ENCODE results near the gene IFI30. TPM values are rescaled to one million over a fixed set of nuclear protein-coding genes. Genes with fewer than 3 reads are reported as not detected.

The IFI30 gene
- total RNA-seq, 1 donor from 2014 or later = 255 TPM

DNA sequence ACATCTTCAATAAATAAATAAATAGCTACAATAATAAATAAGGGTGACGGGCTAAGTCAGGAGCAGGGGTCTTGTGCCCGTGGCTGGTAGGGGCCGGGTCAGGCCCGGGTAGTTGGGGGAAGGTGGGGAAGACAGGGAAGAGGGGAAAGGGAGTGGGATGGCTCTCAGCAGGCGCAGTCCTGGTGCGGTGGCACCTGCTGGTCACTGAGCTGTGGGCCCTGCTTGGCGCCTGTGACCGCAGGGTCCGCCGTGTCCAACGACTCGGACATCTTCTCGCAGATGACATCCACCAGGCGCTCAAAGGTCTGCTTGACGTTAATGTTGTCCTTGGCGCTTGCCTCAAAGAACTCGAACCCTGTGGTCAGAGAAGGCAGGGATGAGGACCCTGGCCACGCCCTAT is 23.7 kb downstream of the IFI30 start:
- intact Hi-C loops (cut with micrococcal nuclease) = no loop called here
- Mint-ChIP-seq H3K27me3 (no peaks in the 10 kb centered on the region), H3K9me3 (no peaks in the 10 kb centered on the region), H3K4me3 (no peak overlapping the region), H3K27ac (no peak overlapping the region), H3K36me3 (ENCODE audit: low read depth) (peaks cover 39% of the 10 kb centered on the region), H3K4me1 (peaks cover 28% of the 10 kb centered on the region)
- ChIA-PET CTCF (no interaction called here), POLR2A (no interaction called here)
- DNase-seq (no peak), ATAC-seq (ENCODE audit: low read depth) (no peak)
- TF ChIP-seq, protein P1, sequence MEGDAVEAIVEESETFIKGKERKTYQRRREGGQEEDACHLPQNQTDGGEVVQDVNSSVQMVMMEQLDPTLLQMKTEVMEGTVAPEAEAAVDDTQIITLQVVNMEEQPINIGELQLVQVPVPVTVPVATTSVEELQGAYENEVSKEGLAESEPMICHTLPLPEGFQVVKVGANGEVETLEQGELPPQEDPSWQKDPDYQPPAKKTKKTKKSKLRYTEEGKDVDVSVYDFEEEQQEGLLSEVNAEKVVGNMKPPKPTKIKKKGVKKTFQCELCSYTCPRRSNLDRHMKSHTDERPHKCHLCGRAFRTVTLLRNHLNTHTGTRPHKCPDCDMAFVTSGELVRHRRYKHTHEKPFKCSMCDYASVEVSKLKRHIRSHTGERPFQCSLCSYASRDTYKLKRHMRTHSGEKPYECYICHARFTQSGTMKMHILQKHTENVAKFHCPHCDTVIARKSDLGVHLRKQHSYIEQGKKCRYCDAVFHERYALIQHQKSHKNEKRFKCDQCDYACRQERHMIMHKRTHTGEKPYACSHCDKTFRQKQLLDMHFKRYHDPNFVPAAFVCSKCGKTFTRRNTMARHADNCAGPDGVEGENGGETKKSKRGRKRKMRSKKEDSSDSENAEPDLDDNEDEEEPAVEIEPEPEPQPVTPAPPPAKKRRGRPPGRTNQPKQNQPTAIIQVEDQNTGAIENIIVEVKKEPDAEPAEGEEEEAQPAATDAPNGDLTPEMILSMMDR (IDR thresholded peaks at IDR 0.05) = no peak

DNA sequence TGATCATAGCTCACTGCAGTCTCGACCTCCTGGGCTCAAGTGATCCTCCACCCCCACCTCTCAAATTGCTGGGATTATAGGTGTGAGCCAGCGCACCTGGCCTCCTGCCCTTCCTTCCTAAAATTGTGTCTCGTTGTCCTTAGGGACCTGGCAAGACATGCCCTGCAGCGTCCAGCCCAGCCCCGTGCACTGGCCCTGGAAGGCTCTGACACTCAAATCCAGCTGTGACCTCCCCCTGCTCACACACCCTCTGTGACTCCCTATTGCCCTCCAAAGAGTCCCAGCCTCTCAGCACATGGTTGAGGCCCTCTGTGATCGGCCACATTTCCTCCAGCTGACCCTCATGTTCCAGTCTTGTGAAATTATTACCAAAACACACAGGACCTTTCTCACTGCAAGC is 24.3 kb downstream of the IFI30 start:
- POLR2A ChIA-PET = interaction anchor here (1.0 kb wide), 1 partner anchor 27 kb away, joined by 5 read pairs; no protein-coding TSS in a partner anchor

GRCh38 chr19:18198374-18198773 is 24.8 kb downstream of the IFI30 start:
- intact Hi-C loops (cut with micrococcal nuclease) = no loop called here
- Mint-ChIP-seq H3K9me3 (no peaks in the 10 kb centered on the region), H3K36me3 (ENCODE audit: low read depth) (peaks cover 34% of the 10 kb centered on the region), H3K27ac (peak overlapping the region; percentile 24), H3K4me3 (no peak overlapping the region), H3K27me3 (no peaks in the 10 kb centered on the region), H3K4me1 (peaks cover 31% of the 10 kb centered on the region)
- no peak for ATAC-seq (ENCODE audit: low read depth)
- no peak for DNase-seq
- ChIA-PET POLR2A (interaction anchor here (0.6 to 1.0 kb wide), 2 partner anchors 17 to 28 kb away, joined by 5 read pairs; no protein-coding TSS in a partner anchor), CTCF (interaction anchor here (1.2 kb wide), 1 partner anchor 81 kb away, joined by 3 read pairs; no protein-coding TSS in a partner anchor)
- TF ChIP-seq, protein P1 (IDR thresholded peaks at IDR 0.05) = no peak

More for the DNA sequence above, 24.3 kb downstream of the IFI30 start:
- Mint-ChIP-seq H3K9me3 (no peaks in the 10 kb centered on the region), H3K4me1 (peaks cover 29% of the 10 kb centered on the region), H3K27ac (peak overlapping the region; percentile 24), H3K4me3 (no peak overlapping the region), H3K27me3 (no peaks in the 10 kb centered on the region), H3K36me3 (ENCODE audit: low read depth) (peaks cover 37% of the 10 kb centered on the region)
- DNase-seq (no peak), ATAC-seq (ENCODE audit: low read depth) (no peak)
- CTCF ChIA-PET = no interaction called here
- intact Hi-C loops (cut with micrococcal nuclease) = no loop called here
- TF ChIP-seq, protein P1 (IDR thresholded peaks at IDR 0.05) = no peak

DNA sequence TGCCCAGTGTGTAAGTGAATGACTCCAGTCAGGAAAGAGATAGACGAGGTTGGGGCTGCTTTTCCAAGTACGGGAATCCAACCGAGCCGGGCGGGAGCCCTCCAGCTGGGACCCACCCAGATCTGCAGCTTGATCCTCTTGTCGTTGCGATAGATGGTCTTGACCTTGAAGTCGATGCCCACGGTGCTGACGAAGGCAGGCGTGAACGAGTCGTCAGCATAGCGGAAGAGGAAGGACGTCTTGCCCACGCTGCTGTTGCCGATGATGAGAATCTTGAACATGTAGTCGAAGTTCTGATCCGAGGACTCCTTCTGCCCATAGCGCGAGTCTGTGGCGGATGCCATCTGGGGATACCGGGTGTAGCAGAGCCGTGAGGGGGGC is 28.8 kb downstream of the IFI30 start:
- POLR2A ChIA-PET = interaction anchor here (0.5 to 6.0 kb wide), 6 partner anchors 9 to 136 kb away, joined by 3 to 112 read pairs (median 7); partner anchors contain the start of genes JUND and MPV17L2
- no peaks in the 10 kb centered on the region for H3K27me3 Mint-ChIP-seq
- H3K4me3 Mint-ChIP-seq = peak overlapping the region; percentile 36
- TF ChIP-seq, protein P1 (IDR thresholded peaks at IDR 0.05) = no peak
- peaks cover 29% of the 10 kb centered on the region for H3K4me1 Mint-ChIP-seq
- peaks cover 23% of the 10 kb centered on the region for H3K36me3 Mint-ChIP-seq (ENCODE audit: low read depth)
- intact Hi-C loops (cut with micrococcal nuclease) = no loop called here
- no peak for DNase-seq
- no peak overlapping the region for H3K27ac Mint-ChIP-seq
- ATAC-seq (ENCODE audit: low read depth) = no peak
- H3K9me3 Mint-ChIP-seq = no peaks in the 10 kb centered on the region
- CTCF ChIA-PET = interaction anchor here (1.1 to 2.7 kb wide), 3 partner anchors 11 to 50 kb away, joined by 3 to 7 read pairs (median 4); no protein-coding TSS in a partner anchor

DNA sequence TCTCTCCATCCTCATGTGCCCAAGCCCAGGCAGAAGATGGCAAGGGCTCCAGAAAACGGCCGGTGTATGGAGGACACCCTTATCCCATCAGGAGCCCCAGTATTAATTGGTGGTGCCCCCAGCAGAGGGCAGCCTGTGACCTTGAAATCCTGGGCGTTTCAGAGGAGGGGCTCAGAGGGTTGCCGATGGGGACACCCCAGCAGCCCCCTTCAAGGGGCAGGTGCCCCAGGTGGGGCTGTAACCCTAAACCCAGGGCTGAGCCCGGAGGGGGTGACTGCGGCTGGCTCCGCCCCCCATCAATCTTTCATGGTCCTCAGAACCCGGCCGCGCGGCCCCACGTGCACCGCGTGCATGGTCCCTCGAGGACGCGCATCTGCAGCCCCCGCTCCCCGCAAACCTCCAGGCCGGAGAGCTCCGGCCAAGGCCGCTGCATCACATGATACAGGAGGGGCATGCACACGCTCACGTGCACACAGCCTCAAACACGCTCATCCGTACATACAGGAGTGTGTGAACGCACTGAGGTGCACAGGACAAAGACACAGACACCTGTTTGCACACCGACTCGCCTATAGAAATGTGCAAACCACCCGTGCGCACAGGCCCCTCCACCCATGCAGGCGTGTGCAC is 29.3 kb downstream of the IFI30 start:
- ChIA-PET POLR2A (interaction anchor here (0.5 to 6.0 kb wide), 14 partner anchors 9 to 193 kb away, joined by 3 to 112 read pairs (median 6); partner anchors contain the start of genes IFI30, JUND, MAST3 and MPV17L2), CTCF (interaction anchor here (1.1 to 2.7 kb wide), 5 partner anchors 11 to 185 kb away, joined by 3 to 12 read pairs (median 7); no protein-coding TSS in a partner anchor)
- Mint-ChIP-seq H3K27me3 (no peaks in the 10 kb centered on the region), H3K27ac (no peak overlapping the region), H3K36me3 (ENCODE audit: low read depth) (peaks cover 20% of the 10 kb centered on the region), H3K4me3 (peak overlapping the region; percentile 88), H3K9me3 (no peaks in the 10 kb centered on the region), H3K4me1 (peaks cover 29% of the 10 kb centered on the region)
- ATAC-seq (ENCODE audit: low read depth) (no peak), DNase-seq (peak; percentile 34)
- TF ChIP-seq, protein P1 (IDR thresholded peaks at IDR 0.05) = no peak
- intact Hi-C loops (cut with micrococcal nuclease) = no loop called here
